HG02870 (cell line): ENCODE measurements around the gene ATP8A1.
"Not testable (repeated sequence)": the region's sequence is repeated elsewhere in the genome, so short reads cannot be mapped to it uniquely, and the experiment has no call there.

ENCODE experiments used
- ATAC-seq: cut with Tn5 transposase; IDR thresholded peaks from one replicate; pipeline ENCODE4 v1.9.1; 2021; ENCODE audit warnings: mild to moderate bottlenecking, moderate library complexity; ENCODE audit not compliant: unreplicated experiment

ATP8A1 gene

DNA sequence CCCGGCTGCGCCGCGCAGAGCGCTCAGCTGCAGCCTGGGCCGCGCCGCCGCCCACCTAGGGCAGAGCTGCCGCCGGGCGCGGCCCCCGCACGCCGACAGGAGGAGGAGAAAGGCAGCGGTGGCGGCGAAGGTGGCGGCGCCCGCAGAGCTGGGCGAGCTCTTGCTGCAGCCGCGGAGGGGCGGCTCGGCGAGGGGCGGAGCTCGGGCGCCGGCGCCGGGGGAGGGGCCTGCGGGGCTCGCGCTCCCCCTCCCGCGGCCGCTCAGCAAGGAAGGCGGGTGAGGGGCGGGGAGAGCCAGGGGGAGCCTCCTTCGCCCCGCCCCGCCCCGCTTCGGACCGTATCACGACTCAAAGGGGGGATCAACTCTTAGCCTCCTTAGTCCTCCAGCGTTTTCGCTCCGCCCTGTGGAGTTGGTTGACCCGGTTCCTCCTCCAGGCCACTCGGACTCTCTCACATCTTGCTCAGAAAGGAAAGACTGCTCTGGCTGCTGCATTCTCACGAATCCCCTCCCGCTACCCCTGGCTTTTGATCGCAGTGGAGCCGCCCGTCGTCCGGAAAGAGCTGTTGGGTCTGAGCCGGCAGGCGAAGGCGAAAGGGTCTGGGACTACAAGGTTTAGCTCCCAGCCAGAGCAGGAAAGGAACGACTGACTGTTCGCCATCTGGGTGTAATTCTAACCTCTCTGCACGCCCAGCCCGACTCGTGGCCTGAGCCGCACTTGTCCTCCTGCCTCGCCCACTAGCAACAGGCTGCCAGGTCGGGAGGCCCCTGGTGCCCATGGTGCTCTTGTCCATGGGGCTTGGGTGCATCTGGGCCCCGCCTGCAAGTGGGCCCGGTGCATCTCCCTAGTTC, at the start of gene ATP8A1:
TSS of gene ATP8A1 (minus strand) at position 162 of the 849 bp plus-strand sequence. CDS start 232 bp downstream, outside the sequence.
- ATAC-seq, result peak; percentile 74

DNA sequence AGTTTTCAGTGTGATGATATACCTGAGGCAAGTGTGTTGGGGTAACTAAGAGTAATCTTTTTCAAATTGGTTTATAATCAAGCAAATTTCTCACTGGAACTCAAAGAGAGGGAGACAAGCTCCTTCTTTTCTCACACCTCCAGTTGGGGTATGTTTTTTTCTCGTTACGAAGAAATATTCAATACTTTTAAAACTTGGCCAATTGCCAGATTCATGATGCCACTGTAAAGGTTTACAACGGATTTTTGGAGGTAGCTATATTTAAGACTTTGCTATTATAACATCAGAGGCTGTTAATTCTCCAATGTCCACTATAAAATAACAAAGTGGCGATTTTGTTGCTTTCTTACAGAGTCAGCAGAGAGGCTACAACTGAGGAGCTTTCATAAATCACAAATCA, 49.2 kb upstream of the ATP8A1 start:
- no peak for ATAC-seq

GRCh38 chr4:42703813-42704212, 46.9 kb upstream of the ATP8A1 start:
- ATAC-seq, result no peak

- no peak for ATAC-seq
These were observed 46.0 kb upstream of the ATP8A1 start for GRCh38 chr4:42702895-42703294.

DNA sequence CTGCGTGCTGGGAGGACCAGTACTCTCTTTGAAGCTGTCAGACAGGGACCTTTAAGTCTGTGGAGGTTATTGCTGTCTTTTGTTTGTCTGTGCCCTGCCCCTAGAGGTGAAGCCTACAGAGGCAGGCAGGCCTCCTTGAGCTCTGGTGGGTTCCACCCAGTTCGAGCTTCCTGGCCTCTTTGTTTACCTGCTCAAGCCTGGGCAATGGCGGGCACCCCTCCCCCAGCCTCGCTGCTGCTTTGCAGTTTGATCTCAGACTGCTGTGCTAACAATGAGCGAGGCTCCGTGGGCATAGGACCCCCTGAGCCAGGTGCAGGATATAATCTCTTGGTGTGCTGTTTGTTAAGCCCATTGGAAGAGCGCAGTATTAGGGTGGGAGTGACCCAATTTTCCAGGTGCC, 44.9 kb upstream of the ATP8A1 start:
- ATAC-seq, result not testable (repeated sequence)

DNA sequence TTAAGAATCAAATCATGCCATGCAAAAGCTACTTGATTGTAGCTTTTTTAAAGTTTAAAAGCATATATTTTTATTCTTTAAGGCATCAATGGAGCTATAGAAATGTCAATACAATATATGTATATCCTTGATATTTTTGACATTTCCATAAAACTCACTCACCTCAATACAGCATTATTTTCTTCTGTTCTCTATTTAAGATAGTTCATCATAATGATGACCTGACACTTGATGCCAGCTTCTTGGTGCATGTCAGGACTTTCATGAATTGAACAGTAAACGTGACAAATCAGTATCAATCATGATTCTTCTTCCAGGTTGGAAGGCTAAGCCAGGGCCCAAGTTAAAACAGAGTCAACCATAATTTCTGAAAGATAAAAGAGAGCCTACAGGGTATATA, 33.6 kb upstream of the ATP8A1 start:
- no peak for ATAC-seq

GRCh38 chr4:42683393-42683792, 26.5 kb upstream of the ATP8A1 start:
- ATAC-seq, result no peak

GRCh38 chr4:42678512-42678911, 21.6 kb upstream of the ATP8A1 start:
- no peak for ATAC-seq

- ATAC-seq, result no peak
These were observed 19.4 kb upstream of the ATP8A1 start for GRCh38 chr4:42676066-42676951.

- ATAC-seq, result peak; percentile 50
These were observed 16.1 kb upstream of the ATP8A1 start for GRCh38 chr4:42673082-42673425.

DNA sequence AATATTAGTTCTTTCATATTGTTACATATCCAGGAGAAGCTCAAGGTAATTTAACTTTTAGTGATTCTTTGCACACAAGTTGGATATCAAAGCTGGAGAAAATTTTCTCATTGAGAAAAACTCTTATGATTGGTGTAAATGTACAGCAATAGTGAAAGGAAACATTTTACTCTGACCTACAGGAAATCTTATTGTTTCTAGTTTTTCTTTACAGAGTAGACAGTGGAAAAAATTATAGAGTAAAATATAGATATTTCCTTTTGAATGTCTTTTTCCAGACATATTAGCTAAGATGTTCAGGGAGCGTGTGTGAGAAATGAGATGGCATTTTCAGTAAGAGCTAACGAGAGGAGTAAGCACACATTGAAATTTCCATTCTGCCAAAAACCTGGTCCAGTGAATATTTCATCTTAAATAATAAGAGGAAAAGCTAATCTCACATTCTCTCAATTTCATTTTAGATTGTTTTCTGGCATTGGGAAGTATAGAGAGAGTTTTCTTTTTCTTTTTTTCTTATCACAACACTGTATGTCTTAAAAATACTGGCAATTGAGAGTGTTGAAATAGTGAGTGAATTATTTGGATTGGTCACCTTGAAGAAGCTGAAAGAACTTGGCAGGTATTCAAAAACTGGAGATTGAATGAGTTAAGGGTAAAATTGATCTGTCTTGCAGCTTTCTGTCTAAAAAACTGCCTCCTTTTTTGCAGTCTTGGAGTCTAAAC, 15.6 kb upstream of the ATP8A1 start:
- ATAC-seq, result no peak

DNA sequence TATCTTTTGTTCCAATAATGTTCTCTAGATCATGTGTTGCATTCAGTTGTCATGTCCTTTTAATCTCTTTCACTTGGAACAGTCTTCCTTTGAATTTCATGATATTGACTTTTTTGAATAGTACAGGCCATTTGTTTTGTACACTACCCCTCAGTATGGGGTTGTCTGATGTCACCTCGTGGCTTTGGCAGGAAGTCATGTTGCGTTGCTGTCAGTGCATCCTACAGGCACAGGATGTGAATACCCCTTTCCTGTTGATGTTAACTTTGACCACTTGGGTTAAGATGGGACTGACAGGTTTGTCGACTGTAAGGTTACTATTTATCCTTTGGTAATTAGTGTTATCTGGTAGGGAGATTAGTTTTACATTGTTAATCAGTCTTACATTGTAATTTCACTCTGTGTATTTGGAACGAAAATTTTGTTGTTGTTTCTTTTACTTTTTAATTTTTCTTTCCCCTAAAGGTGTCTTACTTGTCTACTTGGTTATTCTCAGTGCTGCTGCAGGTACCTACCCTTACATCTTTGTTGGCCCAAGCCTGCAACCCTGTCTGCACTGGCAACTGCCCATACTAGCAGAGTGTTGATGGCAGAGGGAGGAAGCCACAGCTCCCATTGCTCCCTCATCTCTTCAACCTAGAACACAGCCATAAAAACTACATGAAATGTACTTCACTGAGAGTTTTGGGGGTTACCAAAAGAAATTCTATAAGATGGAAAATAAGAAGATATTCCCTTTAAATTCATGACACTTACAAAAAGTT, 14.7 kb upstream of the ATP8A1 start:
- no peak for ATAC-seq

GRCh38 chr4:42658261-42658660, 1.4 kb upstream of the ATP8A1 start:
- ATAC-seq, result no peak

- no peak for ATAC-seq
These were observed 294 bp downstream of the ATP8A1 start for GRCh38 chr4:42656679-42656943.

DNA sequence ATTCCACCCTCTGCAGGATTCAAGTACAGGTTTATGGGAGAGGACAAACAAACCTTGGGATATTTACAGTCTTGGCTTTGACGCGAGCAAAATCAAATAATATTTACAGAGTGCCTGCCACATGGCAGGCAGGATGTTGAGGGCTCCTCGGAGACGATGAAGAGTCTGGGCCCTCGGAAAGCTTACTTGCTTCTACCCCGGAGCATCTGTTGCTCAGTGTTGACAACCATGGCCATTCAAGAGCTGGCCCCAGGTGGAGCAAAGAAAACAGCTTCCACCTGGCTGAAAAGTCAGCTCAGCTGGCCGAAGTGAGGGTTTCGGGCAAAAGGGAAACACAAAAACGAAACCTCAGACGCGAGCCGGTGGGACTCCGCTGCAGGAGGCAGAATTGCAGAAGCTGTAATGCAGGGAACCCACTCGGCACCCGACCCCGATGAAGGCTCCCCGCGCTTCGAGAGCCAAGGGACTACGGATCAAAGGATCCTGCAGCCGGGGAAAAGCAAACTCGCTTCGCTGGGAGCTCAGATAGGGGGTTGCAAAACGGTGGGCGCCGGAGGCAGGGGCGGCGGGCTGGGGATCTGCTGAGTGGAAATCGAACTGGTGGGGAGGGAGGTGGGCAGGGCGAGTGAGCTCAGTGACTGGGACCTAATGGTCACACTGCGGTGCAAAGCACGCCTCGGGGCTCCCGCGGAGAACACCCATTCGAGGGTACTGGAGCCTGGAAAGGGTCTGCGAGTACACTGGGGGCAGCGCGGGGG, 805 bp downstream of the ATP8A1 start:
- peak; percentile 14 for ATAC-seq

GRCh38 chr4:42655269-42655637, 1.7 kb downstream of the ATP8A1 start:
- ATAC-seq, result no peak

- ATAC-seq, result peak; percentile 14
These were observed 2.2 kb downstream of the ATP8A1 start for GRCh38 chr4:42654631-42655268.

DNA sequence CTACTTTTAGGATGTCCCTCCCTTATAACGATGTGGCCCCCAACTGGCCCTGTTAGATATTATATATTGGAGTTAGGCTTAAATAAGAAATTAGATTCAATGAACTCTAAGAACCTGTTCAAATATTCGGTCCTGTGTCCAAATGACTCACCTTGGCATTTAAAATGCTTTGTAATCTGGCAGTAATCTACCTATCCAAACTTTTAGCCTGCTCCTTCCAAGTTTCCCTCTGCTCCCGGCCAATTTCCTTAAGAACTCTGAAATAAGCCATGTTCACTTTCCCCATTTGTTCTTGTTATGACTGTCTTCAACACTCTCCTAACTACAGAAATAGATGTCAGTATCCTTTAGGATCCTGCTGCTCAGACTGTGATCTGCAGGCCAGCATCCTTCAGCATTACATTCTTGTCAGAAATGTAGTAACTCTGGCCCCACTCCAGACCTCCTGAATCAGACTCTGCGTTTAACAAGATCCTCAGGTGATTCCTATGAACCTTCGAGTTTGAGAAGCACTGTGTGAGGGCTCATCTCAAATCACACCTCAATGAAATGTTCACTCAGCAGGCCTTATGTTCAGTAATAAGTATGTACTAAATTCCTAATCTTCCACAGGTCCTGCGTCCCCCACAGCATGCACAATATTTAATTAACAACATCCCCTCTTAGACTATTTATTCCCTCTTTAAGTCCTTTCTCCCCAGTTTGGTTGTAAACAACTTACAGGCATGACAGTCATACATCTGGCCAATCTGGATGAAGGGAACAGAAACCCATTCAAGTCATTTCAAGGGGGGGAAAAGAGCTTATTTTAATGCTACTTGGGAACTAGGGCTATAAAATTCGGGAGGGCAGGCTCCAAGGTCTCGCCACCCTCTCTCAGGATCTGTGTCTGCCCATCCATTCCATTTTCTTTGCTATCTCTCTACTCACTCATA, 3.0 kb downstream of the ATP8A1 start:
- ATAC-seq, result no peak
